Measurements from ENCODE around the gene DACH1.
A peak's percentile ranks its signal among the peaks of the same experiment; 100 is the strongest.

Gene DACH1

DNA sequence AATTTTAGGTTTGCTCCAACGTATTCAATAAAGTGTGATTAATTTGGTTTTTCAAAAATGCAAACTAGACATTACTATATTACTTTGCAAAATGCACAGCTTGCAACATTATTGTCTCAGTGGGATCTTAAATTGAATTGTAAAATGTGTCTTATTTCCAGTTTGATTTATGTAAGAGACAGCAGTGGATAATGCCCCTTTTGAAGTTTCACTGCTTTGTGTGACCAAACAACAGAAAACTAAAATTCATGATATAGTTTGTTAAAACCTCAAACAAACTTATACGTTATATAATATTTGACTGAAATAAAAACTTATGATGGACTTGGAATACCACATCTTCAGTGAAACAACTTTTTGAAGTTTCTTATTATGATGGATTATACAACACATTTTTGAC is 279.8 kb downstream of the DACH1 start:
- Histone ChIP-seq H2BK5ac (ENCODE audit: low read depth, low read length, poor library complexity, severe bottlenecking) (no peak overlapping the region), H3K27ac (ENCODE audit: low read length, poor library complexity, severe bottlenecking) (no peak overlapping the region), H2BK120ac (ENCODE audit: low read depth, low read length) (no peak overlapping the region), H3K4me3 (ENCODE audit: insufficient read depth in 1 of 2, low read depth in 1 of 2, low read length in 2 of 2) (no peak overlapping the region), H2AFZ (ENCODE audit: low read depth, low read length) (no peak overlapping the region), H3K4me2 (ENCODE audit: low read length, poor library complexity, severe bottlenecking) (no peak overlapping the region), H3K14ac (ENCODE audit: low read length in 2 of 2) (no peak overlapping the region), H4K8ac (ENCODE audit: low read length) (no peak overlapping the region), H3K36me3 (ENCODE audit: control insufficient read depth in 1 of 2, insufficient read depth in 2 of 2, low read depth in 1 of 2, low read length in 2 of 2) (no peaks in the 10 kb centered on the region), H2BK15ac (ENCODE audit: low read depth, poor library complexity, severe bottlenecking) (no peak overlapping the region), H4K91ac (ENCODE audit: low read length) (no peak overlapping the region), H3K27me3 (ENCODE audit: control insufficient read depth in 1 of 2, insufficient read depth in 1 of 2, low read length in 2 of 2) (no peaks in the 10 kb centered on the region), H3K4me1 (ENCODE audit: control insufficient read depth, insufficient read depth, low read depth, low read length) (no peaks in the 10 kb centered on the region), H2BK12ac (ENCODE audit: low read length in 2 of 2) (no peak overlapping the region), H3K79me1 (replicated peaks; ENCODE audit: low read length, poor library complexity, severe bottlenecking) (no peaks in the 10 kb centered on the region), H3K9me3 (ENCODE audit: control insufficient read depth, low read length) (no peaks in the 10 kb centered on the region), H3K9ac (ENCODE audit: low read length) (no peak overlapping the region), H3K4ac (ENCODE audit: low read depth in 1 of 2, low read length in 2 of 2) (no peak overlapping the region), H3K23ac (ENCODE audit: low read length in 2 of 2) (no peak overlapping the region), H2AK5ac (ENCODE audit: low read length, severe bottlenecking) (no peak overlapping the region), H3K18ac (ENCODE audit: low read depth in 1 of 2, low read length in 2 of 2) (no peak overlapping the region)
- no CpG with 5 or more reads among the region's 2 CpGs for WGBS
- no peak for DNase-seq

DNA sequence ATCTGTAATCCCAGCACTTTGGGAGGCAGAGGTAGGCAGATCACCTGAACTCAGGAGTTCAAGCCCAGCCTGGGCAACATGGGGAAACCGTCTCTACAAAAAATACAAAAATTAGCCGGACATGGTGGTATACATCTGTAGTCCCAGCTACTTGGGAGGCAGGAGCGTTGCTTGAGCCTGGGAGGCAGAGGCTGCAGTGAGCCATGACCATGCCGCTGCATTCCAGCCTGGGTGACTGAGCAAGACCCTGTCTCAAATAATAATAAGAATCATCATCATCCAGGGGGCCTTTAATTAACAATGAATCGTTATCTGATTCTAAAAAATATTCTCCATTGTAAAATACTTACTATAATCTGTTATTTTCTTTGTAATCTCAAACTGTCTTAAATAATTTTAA is 283.4 kb downstream of the DACH1 start:
- H3K4ac ChIP-seq (ENCODE audit: low read depth in 1 of 2, low read length in 2 of 2), result no peak overlapping the region
- peak overlapping the region in 1 of 2 experiments; percentile 2 for H3K18ac ChIP-seq (ENCODE audit: low read depth in 1 of 2, low read length in 2 of 2)
- H3K27ac ChIP-seq (ENCODE audit: low read length, poor library complexity, severe bottlenecking), result no peak overlapping the region
- no peak overlapping the region for H3K4me3 ChIP-seq (ENCODE audit: insufficient read depth in 1 of 2, low read depth in 1 of 2, low read length in 2 of 2)
- H2AFZ ChIP-seq (ENCODE audit: low read depth, low read length), result no peak overlapping the region
- no peak overlapping the region for H2BK15ac ChIP-seq (ENCODE audit: low read depth, poor library complexity, severe bottlenecking)
- H2AK5ac ChIP-seq (ENCODE audit: low read length, severe bottlenecking), result no peak overlapping the region
- H3K9ac ChIP-seq (ENCODE audit: low read length), result no peak overlapping the region
- no peak overlapping the region for H3K4me2 ChIP-seq (ENCODE audit: low read length, poor library complexity, severe bottlenecking)
- 96% methylated on average over 4 of the region's 5 CpGs for WGBS
- H2BK120ac ChIP-seq (ENCODE audit: low read depth, low read length), result no peak overlapping the region
- H3K9me3 ChIP-seq (ENCODE audit: control insufficient read depth, low read length), result no peaks in the 10 kb centered on the region
- no peak overlapping the region for H2BK5ac ChIP-seq (ENCODE audit: low read depth, low read length, poor library complexity, severe bottlenecking)
- DNase-seq, result no peak
- no peaks in the 10 kb centered on the region for H3K79me1 ChIP-seq (replicated peaks; ENCODE audit: low read length, poor library complexity, severe bottlenecking)
- no peaks in the 10 kb centered on the region for H3K4me1 ChIP-seq (ENCODE audit: control insufficient read depth, insufficient read depth, low read depth, low read length)
- no peaks in the 10 kb centered on the region for H3K27me3 ChIP-seq (ENCODE audit: control insufficient read depth in 1 of 2, insufficient read depth in 1 of 2, low read length in 2 of 2)
- H3K14ac ChIP-seq (ENCODE audit: low read length in 2 of 2), result no peak overlapping the region
- no peak overlapping the region for H3K23ac ChIP-seq (ENCODE audit: low read length in 2 of 2)
- H4K8ac ChIP-seq (ENCODE audit: low read length), result no peak overlapping the region
- H2BK12ac ChIP-seq (ENCODE audit: low read length in 2 of 2), result no peak overlapping the region
- H3K36me3 ChIP-seq (ENCODE audit: control insufficient read depth in 1 of 2, insufficient read depth in 2 of 2, low read depth in 1 of 2, low read length in 2 of 2), result no peaks in the 10 kb centered on the region
- H4K91ac ChIP-seq (ENCODE audit: low read length), result no peak overlapping the region

DNA sequence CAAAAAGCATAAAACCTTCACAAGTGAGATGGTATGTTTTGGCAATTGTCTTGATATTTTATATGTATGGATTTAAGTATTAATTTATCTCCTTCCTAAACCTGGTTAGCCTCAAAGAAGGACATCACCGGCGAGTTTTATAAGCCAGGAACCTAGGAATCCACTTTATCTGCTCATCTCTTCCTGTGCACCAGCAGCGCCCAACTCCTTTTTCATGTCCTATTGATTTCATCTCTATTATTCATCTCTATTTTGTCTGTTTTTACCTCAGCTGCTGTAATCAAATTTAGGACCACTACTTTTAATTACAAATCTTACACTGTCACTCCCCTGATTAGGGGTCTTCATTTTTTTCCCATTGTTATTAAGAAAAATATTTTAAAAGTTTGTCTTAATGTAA is 286.4 kb downstream of the DACH1 start:
- Histone ChIP-seq H3K9me3 (ENCODE audit: control insufficient read depth, low read length) (no peaks in the 10 kb centered on the region), H2AFZ (ENCODE audit: low read depth, low read length) (no peak overlapping the region), H2BK120ac (ENCODE audit: low read depth, low read length) (no peak overlapping the region), H4K91ac (ENCODE audit: low read length) (no peak overlapping the region), H3K4me2 (ENCODE audit: low read length, poor library complexity, severe bottlenecking) (no peak overlapping the region), H3K27ac (ENCODE audit: low read length, poor library complexity, severe bottlenecking) (no peak overlapping the region), H3K9ac (ENCODE audit: low read length) (no peak overlapping the region), H3K79me1 (replicated peaks; ENCODE audit: low read length, poor library complexity, severe bottlenecking) (no peaks in the 10 kb centered on the region), H3K4ac (ENCODE audit: low read depth in 1 of 2, low read length in 2 of 2) (no peak overlapping the region), H3K27me3 (ENCODE audit: control insufficient read depth in 1 of 2, insufficient read depth in 1 of 2, low read length in 2 of 2) (no peaks in the 10 kb centered on the region), H3K23ac (ENCODE audit: low read length in 2 of 2) (no peak overlapping the region), H2BK15ac (ENCODE audit: low read depth, poor library complexity, severe bottlenecking) (no peak overlapping the region), H2AK5ac (ENCODE audit: low read length, severe bottlenecking) (no peak overlapping the region), H4K8ac (ENCODE audit: low read length) (no peak overlapping the region), H3K4me3 (ENCODE audit: insufficient read depth in 1 of 2, low read depth in 1 of 2, low read length in 2 of 2) (no peak overlapping the region), H2BK5ac (ENCODE audit: low read depth, low read length, poor library complexity, severe bottlenecking) (no peak overlapping the region), H3K18ac (ENCODE audit: low read depth in 1 of 2, low read length in 2 of 2) (no peak overlapping the region), H2BK12ac (ENCODE audit: low read length in 2 of 2) (no peak overlapping the region), H3K4me1 (ENCODE audit: control insufficient read depth, insufficient read depth, low read depth, low read length) (no peaks in the 10 kb centered on the region), H3K36me3 (ENCODE audit: control insufficient read depth in 1 of 2, insufficient read depth in 2 of 2, low read depth in 1 of 2, low read length in 2 of 2) (no peaks in the 10 kb centered on the region), H3K14ac (ENCODE audit: low read length in 2 of 2) (no peak overlapping the region)
- no peak for DNase-seq
- WGBS, result 90% methylated on average over 3 of the region's 3 CpGs

DNA sequence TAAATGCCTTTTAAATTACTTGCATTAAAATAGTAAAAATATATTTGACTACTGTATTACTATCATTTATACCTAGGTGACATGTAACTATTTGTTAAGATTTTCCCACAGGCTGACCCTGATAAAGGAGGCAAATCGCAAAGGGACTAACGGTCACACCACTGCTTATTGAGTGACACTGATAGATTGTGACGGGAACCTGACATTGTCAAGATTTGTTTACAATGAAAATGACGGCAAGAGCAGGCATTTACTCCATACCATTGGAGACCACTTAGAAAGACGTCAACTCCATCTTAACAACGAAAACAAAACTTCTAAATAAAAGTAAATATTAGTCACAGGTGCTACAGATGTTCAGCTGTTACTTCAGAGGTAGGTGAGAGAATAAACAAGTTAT is 289.0 kb downstream of the DACH1 start:
- Histone ChIP-seq H3K9ac (ENCODE audit: low read length) (no peak overlapping the region), H4K8ac (ENCODE audit: low read length) (no peak overlapping the region), H3K9me3 (ENCODE audit: control insufficient read depth, low read length) (no peaks in the 10 kb centered on the region), H3K4me3 (ENCODE audit: insufficient read depth in 1 of 2, low read depth in 1 of 2, low read length in 2 of 2) (no peak overlapping the region), H2BK120ac (ENCODE audit: low read depth, low read length) (no peak overlapping the region), H3K18ac (ENCODE audit: low read depth in 1 of 2, low read length in 2 of 2) (no peak overlapping the region), H3K36me3 (ENCODE audit: control insufficient read depth in 1 of 2, insufficient read depth in 2 of 2, low read depth in 1 of 2, low read length in 2 of 2) (no peaks in the 10 kb centered on the region), H3K23ac (ENCODE audit: low read length in 2 of 2) (no peak overlapping the region), H3K27ac (ENCODE audit: low read length, poor library complexity, severe bottlenecking) (no peak overlapping the region), H3K4me2 (ENCODE audit: low read length, poor library complexity, severe bottlenecking) (no peak overlapping the region), H4K91ac (ENCODE audit: low read length) (no peak overlapping the region), H2BK15ac (ENCODE audit: low read depth, poor library complexity, severe bottlenecking) (no peak overlapping the region), H3K27me3 (ENCODE audit: control insufficient read depth in 1 of 2, insufficient read depth in 1 of 2, low read length in 2 of 2) (no peaks in the 10 kb centered on the region), H2BK5ac (ENCODE audit: low read depth, low read length, poor library complexity, severe bottlenecking) (no peak overlapping the region), H2AFZ (ENCODE audit: low read depth, low read length) (no peak overlapping the region), H2BK12ac (ENCODE audit: low read length in 2 of 2) (no peak overlapping the region), H3K4ac (ENCODE audit: low read depth in 1 of 2, low read length in 2 of 2) (no peak overlapping the region), H2AK5ac (ENCODE audit: low read length, severe bottlenecking) (no peak overlapping the region), H3K4me1 (ENCODE audit: control insufficient read depth, insufficient read depth, low read depth, low read length) (no peaks in the 10 kb centered on the region), H3K14ac (ENCODE audit: low read length in 2 of 2) (no peak overlapping the region), H3K79me1 (replicated peaks; ENCODE audit: low read length, poor library complexity, severe bottlenecking) (no peaks in the 10 kb centered on the region)
- WGBS, result 59% methylated on average over 4 of the region's 6 CpGs
- DNase-seq, result no peak

All from mesenchymal stem cell (in vitro differentiated cells and primary cell).